NCI-H187 treated with DMSO at 0.1 percent for 48 hours (cell line): ENCODE data around the gene SMLR1.

Experiments
- DNase-seq: peaks from one replicate; lab custom pipeline; 2025; lab: John Stamatoyannopoulos, UW

Gene SMLR1

GRCh38 chr6:130824978-130825694 lies 2.1 kb upstream of the SMLR1 start:
- no peak for DNase-seq

GRCh38 chr6:130825772-130826441 lies 1.3 kb upstream of the SMLR1 start:
- DNase-seq = no peak

- DNase-seq = no peak
Measured at GRCh38 chr6:130826442-130827246, 562 bp upstream of the SMLR1 start.

GRCh38 chr6:130829333-130829910 lies 2.2 kb downstream of the SMLR1 start:
- DNase-seq = no peak

- no peak for DNase-seq
Measured at GRCh38 chr6:130831607-130832006, 4.4 kb downstream of the SMLR1 start.

GRCh38 chr6:130833569-130833968 lies 6.4 kb downstream of the SMLR1 start:
- DNase-seq = no peak

GRCh38 chr6:130834482-130835251 lies 7.5 kb downstream of the SMLR1 start:
- no peak for DNase-seq

- DNase-seq = no peak
Measured at GRCh38 chr6:130836055-130836640, 8.9 kb downstream of the SMLR1 start.

- no peak for DNase-seq
Measured at GRCh38 chr6:130837067-130837466, 9.9 kb downstream of the SMLR1 start.

GRCh38 chr6:130838250-130838860 lies 11.1 kb downstream of the SMLR1 start:
- no peak for DNase-seq

GRCh38 chr6:130838951-130839350 lies 11.7 kb downstream of the SMLR1 start:
- no peak for DNase-seq

GRCh38 chr6:130839379-130839778 lies 12.2 kb downstream of the SMLR1 start:
- no peak for DNase-seq

- DNase-seq = no peak
Measured at GRCh38 chr6:130840050-130840449, 12.8 kb downstream of the SMLR1 start.

- no peak for DNase-seq
Measured at GRCh38 chr6:130841128-130841728, 14.0 kb downstream of the SMLR1 start.

- no peak for DNase-seq
Measured at GRCh38 chr6:130843575-130844320, 16.5 kb downstream of the SMLR1 start.

GRCh38 chr6:130846501-130846900 lies 19.3 kb downstream of the SMLR1 start:
- DNase-seq = no peak

- no peak for DNase-seq
Measured at GRCh38 chr6:130847001-130847910, 20.1 kb downstream of the SMLR1 start.

GRCh38 chr6:130848945-130849344 lies 21.7 kb downstream of the SMLR1 start:
- no peak for DNase-seq

- no peak for DNase-seq
Measured at GRCh38 chr6:130849594-130849993, 22.4 kb downstream of the SMLR1 start.
